ENCODE measurements around the gene SDK2. TPM values are rescaled to one million over a fixed set of nuclear protein-coding genes. Genes with fewer than 3 reads are reported as not detected.

The SDK2 gene
- total RNA-seq, 1 donor from 2014 or later = 11.2 TPM

- H3K27me3 ChIP-seq (ENCODE audit: insufficient read depth, low read length) = no peaks in the 10 kb centered on the region
- no peak overlapping the region for H3K27ac Mint-ChIP-seq (ENCODE audit: unreplicated experiment)
- FAIRE-seq (no peak), DNase-seq (ENCODE audit: low read depth) (no peak)
- H3K27ac ChIP-seq (ENCODE audit: low read depth, low read length) = no peak overlapping the region
- no peaks in the 10 kb centered on the region for H3K4me1 ChIP-seq (ENCODE audit: insufficient read depth, low read length)
- no peak overlapping the region for H2AFZ ChIP-seq (ENCODE audit: low read depth, low read length)
- no peak overlapping the region for H3K4me3 Mint-ChIP-seq (ENCODE audit: unreplicated experiment)
- H3K9ac ChIP-seq (ENCODE audit: low read length) = no peak overlapping the region
- H3K36me3 Mint-ChIP-seq (ENCODE audit: low read depth, unreplicated experiment) = peaks cover 8% of the 10 kb centered on the region
- TF ChIP-seq CTCF (IDR thresholded peaks at IDR 0.05; ENCODE audit: insufficient read depth, low read depth, low read length) (no peak), EZH2 (IDR thresholded peaks at IDR 0.05; ENCODE audit: insufficient read depth, low read length) (no peak)
- no peak overlapping the region for H3K4me3 ChIP-seq (ENCODE audit: insufficient read depth, low read depth, low read length)
- no peaks in the 10 kb centered on the region for H4K20me1 ChIP-seq (ENCODE audit: insufficient read depth, low read length)
- no peaks in the 10 kb centered on the region for H3K79me2 ChIP-seq (ENCODE audit: insufficient read depth, low read length)
- no peaks in the 10 kb centered on the region for H3K36me3 ChIP-seq (ENCODE audit: insufficient read depth, low read length)
- no peak overlapping the region for H3K4me2 ChIP-seq (ENCODE audit: low read length)
- no peaks in the 10 kb centered on the region for H3K4me1 Mint-ChIP-seq (ENCODE audit: low read depth, unreplicated experiment)
- no peaks in the 10 kb centered on the region for H3K9me3 Mint-ChIP-seq (ENCODE audit: unreplicated experiment)
- peaks cover 2% of the 10 kb centered on the region for H3K27me3 Mint-ChIP-seq (ENCODE audit: low read depth, unreplicated experiment)
- no peaks in the 10 kb centered on the region for H3K9me3 ChIP-seq (ENCODE audit: insufficient read depth, low read depth, low read length)
Measured at GRCh38 chr17:73415782-73416181, 228.5 kb downstream of the SDK2 start.

GRCh38 chr17:73414171-73414955 is 229.9 kb downstream of the SDK2 start:
- Histone ChIP-seq H4K20me1 (ENCODE audit: insufficient read depth, low read length) (no peaks in the 10 kb centered on the region), H3K4me3 (ENCODE audit: insufficient read depth, low read depth, low read length) (no peak overlapping the region), H3K9me3 (ENCODE audit: insufficient read depth, low read depth, low read length) (no peaks in the 10 kb centered on the region), H3K79me2 (ENCODE audit: insufficient read depth, low read length) (no peaks in the 10 kb centered on the region), H3K27me3 (ENCODE audit: insufficient read depth, low read length) (no peaks in the 10 kb centered on the region), H3K36me3 (ENCODE audit: insufficient read depth, low read length) (no peaks in the 10 kb centered on the region), H3K4me2 (ENCODE audit: low read length) (no peak overlapping the region), H2AFZ (ENCODE audit: low read depth, low read length) (no peak overlapping the region), H3K27ac (ENCODE audit: low read depth, low read length) (no peak overlapping the region), H3K4me1 (ENCODE audit: insufficient read depth, low read length) (no peaks in the 10 kb centered on the region), H3K9ac (ENCODE audit: low read length) (no peak overlapping the region)
- Mint-ChIP-seq H3K27ac (ENCODE audit: unreplicated experiment) (no peak overlapping the region), H3K36me3 (ENCODE audit: low read depth, unreplicated experiment) (peaks cover 11% of the 10 kb centered on the region), H3K4me3 (ENCODE audit: unreplicated experiment) (no peak overlapping the region), H3K4me1 (ENCODE audit: low read depth, unreplicated experiment) (no peaks in the 10 kb centered on the region), H3K9me3 (ENCODE audit: unreplicated experiment) (no peaks in the 10 kb centered on the region), H3K27me3 (ENCODE audit: low read depth, unreplicated experiment) (peaks cover 5% of the 10 kb centered on the region)
- FAIRE-seq (no peak), DNase-seq (ENCODE audit: low read depth) (no peak)
- no peak for TF ChIP-seq EZH2 (IDR thresholded peaks at IDR 0.05; ENCODE audit: insufficient read depth, low read length)
- TF ChIP-seq CTCF (IDR thresholded peaks at IDR 0.05; ENCODE audit: insufficient read depth, low read depth, low read length) = no peak

- DNase-seq (ENCODE audit: low read depth) (no peak), FAIRE-seq (no peak)
- Mint-ChIP-seq H3K36me3 (ENCODE audit: low read depth, unreplicated experiment) (peaks cover 11% of the 10 kb centered on the region), H3K4me3 (ENCODE audit: unreplicated experiment) (no peak overlapping the region), H3K27me3 (ENCODE audit: low read depth, unreplicated experiment) (peaks cover 5% of the 10 kb centered on the region), H3K9me3 (ENCODE audit: unreplicated experiment) (no peaks in the 10 kb centered on the region), H3K4me1 (ENCODE audit: low read depth, unreplicated experiment) (no peaks in the 10 kb centered on the region), H3K27ac (ENCODE audit: unreplicated experiment) (no peak overlapping the region)
- H3K27ac ChIP-seq (ENCODE audit: low read depth, low read length) = no peak overlapping the region
- H3K9me3 ChIP-seq (ENCODE audit: insufficient read depth, low read depth, low read length) = no peaks in the 10 kb centered on the region
- TF ChIP-seq CTCF (IDR thresholded peaks at IDR 0.05; ENCODE audit: insufficient read depth, low read depth, low read length) (no peak), EZH2 (IDR thresholded peaks at IDR 0.05; ENCODE audit: insufficient read depth, low read length) (no peak)
- no peak overlapping the region for H2AFZ ChIP-seq (ENCODE audit: low read depth, low read length)
- H3K4me3 ChIP-seq (ENCODE audit: insufficient read depth, low read depth, low read length) = no peak overlapping the region
- no peaks in the 10 kb centered on the region for H3K4me1 ChIP-seq (ENCODE audit: insufficient read depth, low read length)
- H3K9ac ChIP-seq (ENCODE audit: low read length) = no peak overlapping the region
- no peak overlapping the region for H3K4me2 ChIP-seq (ENCODE audit: low read length)
- no peaks in the 10 kb centered on the region for H3K36me3 ChIP-seq (ENCODE audit: insufficient read depth, low read length)
- H3K27me3 ChIP-seq (ENCODE audit: insufficient read depth, low read length) = no peaks in the 10 kb centered on the region
- H4K20me1 ChIP-seq (ENCODE audit: insufficient read depth, low read length) = no peaks in the 10 kb centered on the region
- H3K79me2 ChIP-seq (ENCODE audit: insufficient read depth, low read length) = no peaks in the 10 kb centered on the region
Measured at GRCh38 chr17:73412914-73413313, 231.3 kb downstream of the SDK2 start.
